Brain microvascular endothelial cell (primary cell): Measurements from ENCODE around the gene OIP5.
"Not testable (repeated sequence)": the region's sequence is repeated elsewhere in the genome, so short reads cannot be mapped to it uniquely, and the experiment has no call there.

ENCODE experiments used
- DNase-seq: peaks from one replicate; pipeline ENCODE4 v3.0.0-alpha.2; 2020
- H3K27ac ChIP-seq: fragments of 250-450 bp; sonication (Bioruptor Pico); 2 replicates; pipeline ENCODE4 v1.5.1; 2020; ENCODE audit warnings: mild to moderate bottlenecking, moderate library complexity
- H3K27me3 ChIP-seq: fragments of 250-450 bp; sonication (Bioruptor Pico); replicated peaks from 2 replicates; pipeline ENCODE4 v1.5.1; 2020; ENCODE audit warnings: mild to moderate bottlenecking
- H3K36me3 ChIP-seq: fragments of 250-450 bp; sonication (Bioruptor Pico); replicated peaks from 2 replicates; pipeline ENCODE4 v1.5.1; 2020; ENCODE audit warnings: mild to moderate bottlenecking
- H3K4me3 ChIP-seq: 2 replicates; pipeline ENCODE4 v1.5.1; 2011; ENCODE audit warnings: low read depth, mild to moderate bottlenecking, control low read depth, low read length, moderate library complexity
- in situ Hi-C: cut with HindIII; loops from 2 replicates; pipeline ENCODE4 v1.10.0; 2017; ENCODE audit warnings: low sequenced_read_pairs, low pct_ligation_motif_present
- TF ChIP-seq, protein P1 (sequence below): IDR thresholded peaks from 2 replicates; pipeline ENCODE4 v1.5.1; 2011; ENCODE audit warnings: low read depth, mild to moderate bottlenecking, moderate library complexity, low read length, control low read depth, inconsistent platforms; ENCODE audit errors: missing control alignments

The OIP5 gene

DNA sequence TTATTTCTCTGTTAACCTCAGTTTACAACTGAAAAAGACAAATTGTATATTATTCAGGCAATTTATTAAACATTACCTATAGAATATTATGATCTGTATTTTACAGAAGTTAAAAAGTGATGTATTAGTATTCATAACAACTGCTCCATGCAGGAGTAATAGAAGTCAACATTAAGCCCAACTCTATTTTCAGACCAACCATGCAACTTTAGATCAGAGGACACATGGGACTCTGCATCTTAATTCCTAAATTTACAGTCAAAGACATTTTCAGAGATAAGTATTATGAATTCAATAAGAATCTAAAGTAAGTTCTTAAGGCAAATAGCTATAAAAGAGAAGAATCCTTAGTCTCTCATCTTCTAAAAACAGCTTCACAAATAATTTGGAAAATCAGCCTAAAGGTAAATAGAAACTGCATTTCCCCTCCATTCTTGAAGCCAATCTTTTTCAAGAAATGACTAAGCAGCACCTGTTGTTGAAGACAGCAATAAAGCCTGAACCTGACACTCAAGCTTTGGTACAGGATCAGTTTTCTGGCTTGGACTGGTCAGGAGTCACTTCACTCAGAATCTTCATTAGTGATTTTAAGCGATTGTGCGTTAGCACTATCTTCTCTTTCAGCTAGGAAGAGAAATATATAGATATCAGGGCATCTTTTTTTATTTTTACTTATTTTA lies 23.0 kb downstream of the OIP5 start:
- DNase-seq: no peak
- TF ChIP-seq, protein P1, sequence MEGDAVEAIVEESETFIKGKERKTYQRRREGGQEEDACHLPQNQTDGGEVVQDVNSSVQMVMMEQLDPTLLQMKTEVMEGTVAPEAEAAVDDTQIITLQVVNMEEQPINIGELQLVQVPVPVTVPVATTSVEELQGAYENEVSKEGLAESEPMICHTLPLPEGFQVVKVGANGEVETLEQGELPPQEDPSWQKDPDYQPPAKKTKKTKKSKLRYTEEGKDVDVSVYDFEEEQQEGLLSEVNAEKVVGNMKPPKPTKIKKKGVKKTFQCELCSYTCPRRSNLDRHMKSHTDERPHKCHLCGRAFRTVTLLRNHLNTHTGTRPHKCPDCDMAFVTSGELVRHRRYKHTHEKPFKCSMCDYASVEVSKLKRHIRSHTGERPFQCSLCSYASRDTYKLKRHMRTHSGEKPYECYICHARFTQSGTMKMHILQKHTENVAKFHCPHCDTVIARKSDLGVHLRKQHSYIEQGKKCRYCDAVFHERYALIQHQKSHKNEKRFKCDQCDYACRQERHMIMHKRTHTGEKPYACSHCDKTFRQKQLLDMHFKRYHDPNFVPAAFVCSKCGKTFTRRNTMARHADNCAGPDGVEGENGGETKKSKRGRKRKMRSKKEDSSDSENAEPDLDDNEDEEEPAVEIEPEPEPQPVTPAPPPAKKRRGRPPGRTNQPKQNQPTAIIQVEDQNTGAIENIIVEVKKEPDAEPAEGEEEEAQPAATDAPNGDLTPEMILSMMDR: no peak
- no peak overlapping the region for H3K4me3 ChIP-seq
- H3K27ac ChIP-seq: no peak overlapping the region
- in situ Hi-C loops: no loop called here
- H3K27me3 ChIP-seq: no peaks in the 10 kb centered on the region
- no peaks in the 10 kb centered on the region for H3K36me3 ChIP-seq

DNA sequence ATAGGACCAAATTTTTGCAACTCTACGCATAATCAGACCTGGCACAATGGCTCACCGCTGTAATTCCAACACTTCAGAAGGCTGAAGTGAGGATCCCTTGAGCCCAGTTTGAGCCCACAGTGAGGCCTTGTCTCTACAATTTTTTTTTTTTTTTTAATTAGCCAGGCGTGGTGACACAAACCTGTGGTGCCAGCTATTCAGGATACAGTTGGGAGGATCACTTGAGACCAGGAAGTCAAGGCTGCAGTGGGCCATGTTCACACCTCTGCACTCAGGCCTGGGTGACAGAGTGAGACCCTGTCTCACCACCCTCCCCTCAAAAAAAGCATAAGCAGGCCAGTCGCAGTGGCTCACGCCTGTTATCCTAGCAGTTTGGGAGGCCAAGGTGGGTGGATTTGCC lies 24.7 kb downstream of the OIP5 start:
- no peak for DNase-seq
- H3K27me3 ChIP-seq: no peaks in the 10 kb centered on the region
- in situ Hi-C loops: no loop called here
- H3K27ac ChIP-seq: no peak overlapping the region
- no peaks in the 10 kb centered on the region for H3K36me3 ChIP-seq
- TF ChIP-seq, protein P1: no peak
- no peak overlapping the region for H3K4me3 ChIP-seq

DNA sequence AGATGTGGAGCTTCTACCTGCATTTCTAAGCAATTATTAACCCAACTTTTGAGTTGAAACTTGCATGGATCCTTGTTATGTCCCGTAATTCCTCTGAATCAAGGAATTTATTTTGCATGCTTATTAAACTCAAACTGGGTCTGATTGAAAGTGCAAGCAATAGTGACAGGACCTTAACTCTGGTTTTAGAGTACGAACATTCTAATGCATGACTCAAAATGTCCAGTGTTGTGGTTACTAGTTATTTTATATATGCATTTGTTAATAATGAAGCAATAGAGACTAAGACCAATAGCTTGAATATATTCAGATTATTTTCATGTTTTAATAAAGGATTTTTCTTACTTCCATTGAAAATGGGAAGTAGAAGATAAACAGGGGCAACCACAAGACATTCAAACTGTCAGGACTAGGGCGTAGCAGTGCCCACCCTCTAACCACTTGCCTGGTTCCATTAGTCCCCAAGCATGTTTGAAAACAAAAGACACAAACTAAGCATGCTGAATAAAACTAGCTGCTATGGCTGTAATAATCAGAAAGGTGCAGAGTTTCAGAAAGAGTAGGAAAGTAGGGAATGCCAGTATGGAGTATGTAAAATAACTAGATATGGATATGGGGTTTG lies 28.1 kb downstream of the OIP5 start:
- H3K27me3 ChIP-seq: no peaks in the 10 kb centered on the region
- no peaks in the 10 kb centered on the region for H3K36me3 ChIP-seq
- TF ChIP-seq, protein P1: no peak
- in situ Hi-C loops: no loop called here
- H3K27ac ChIP-seq: no peak overlapping the region
- H3K4me3 ChIP-seq: no peak overlapping the region
- DNase-seq: no peak

DNA sequence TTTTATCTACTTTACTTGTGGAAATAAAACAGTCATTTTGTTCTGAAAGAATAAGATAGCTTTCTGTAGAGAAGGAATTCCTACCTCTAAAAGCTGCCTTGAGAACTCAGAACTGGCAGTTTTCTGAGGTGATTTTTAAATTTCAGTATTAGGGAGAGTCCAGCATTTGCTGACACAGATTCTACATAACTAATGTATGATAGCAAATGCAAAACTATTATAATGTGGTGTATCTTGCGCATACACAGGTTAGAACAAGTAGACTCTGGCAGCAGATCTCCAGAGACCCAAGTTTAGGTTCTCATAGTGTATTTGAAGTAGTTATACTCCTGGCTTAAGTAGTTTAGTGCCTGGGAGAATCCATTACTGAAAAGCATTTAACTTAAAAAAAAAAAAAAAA lies 30.8 kb downstream of the OIP5 start:
- H3K27ac ChIP-seq: no peak overlapping the region
- DNase-seq: no peak
- H3K36me3 ChIP-seq: peaks cover 17% of the 10 kb centered on the region
- in situ Hi-C loops: no loop called here
- TF ChIP-seq, protein P1: no peak
- H3K4me3 ChIP-seq: no peak overlapping the region
- H3K27me3 ChIP-seq: no peaks in the 10 kb centered on the region

DNA sequence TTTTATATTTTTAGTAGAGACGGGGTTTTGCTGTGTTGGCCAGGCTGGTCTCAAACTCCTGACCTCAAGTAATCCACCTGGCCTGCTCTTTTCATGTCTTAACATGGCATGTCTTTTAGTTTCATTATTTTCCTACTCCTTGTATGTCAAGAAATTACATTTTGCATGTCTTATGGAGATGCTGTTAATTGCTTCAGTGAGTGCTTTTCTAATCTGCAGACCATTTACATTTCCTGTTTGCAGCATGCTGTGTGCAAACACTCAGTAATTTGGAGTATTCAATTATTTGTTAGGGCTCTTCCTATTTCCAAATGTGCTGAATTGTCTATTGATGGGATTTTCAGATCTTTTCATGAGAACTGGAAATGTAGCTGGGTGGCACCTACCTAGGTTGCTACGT lies 31.3 kb downstream of the OIP5 start:
- in situ Hi-C loops, DNase-seq, H3K4me3 ChIP-seq, H3K27me3 ChIP-seq, H3K27ac ChIP-seq: not testable (repeated sequence)
- peaks cover 17% of the 10 kb centered on the region for H3K36me3 ChIP-seq

DNA sequence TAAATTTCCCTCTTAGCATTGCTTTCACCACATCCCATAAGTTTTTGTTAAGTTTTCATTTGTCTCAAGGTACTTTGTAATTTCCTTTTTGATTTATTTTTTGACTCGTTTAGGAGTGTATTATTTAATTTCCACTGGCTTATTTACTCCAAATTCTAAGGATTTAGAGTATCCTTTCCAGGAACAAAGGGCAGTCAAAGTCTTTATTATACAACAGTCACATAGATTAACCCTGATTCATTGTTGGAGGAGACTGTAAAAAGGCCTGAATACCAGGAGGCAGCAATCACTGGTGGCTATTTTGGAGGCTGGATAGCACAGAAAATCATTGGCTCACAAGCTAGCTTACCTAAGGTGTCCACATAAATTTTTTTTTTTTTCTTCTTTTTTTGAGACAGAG lies 39.9 kb downstream of the OIP5 start:
- H3K27me3 ChIP-seq: no peaks in the 10 kb centered on the region
- no peak overlapping the region for H3K27ac ChIP-seq
- no peak for DNase-seq
- peaks cover 21% of the 10 kb centered on the region for H3K36me3 ChIP-seq
- in situ Hi-C loops: no loop called here
- TF ChIP-seq, protein P1: no peak
- no peak overlapping the region for H3K4me3 ChIP-seq
